Measurements from ENCODE around the gene KIF26B. TPM values are rescaled to one million over a fixed set of nuclear protein-coding genes. Genes with fewer than 3 reads are reported as not detected.

Gene KIF26B
- total and polyA plus RNA-seq, 2 experiments from 2014 or later: 0.03 to 0.76 TPM

DNA sequence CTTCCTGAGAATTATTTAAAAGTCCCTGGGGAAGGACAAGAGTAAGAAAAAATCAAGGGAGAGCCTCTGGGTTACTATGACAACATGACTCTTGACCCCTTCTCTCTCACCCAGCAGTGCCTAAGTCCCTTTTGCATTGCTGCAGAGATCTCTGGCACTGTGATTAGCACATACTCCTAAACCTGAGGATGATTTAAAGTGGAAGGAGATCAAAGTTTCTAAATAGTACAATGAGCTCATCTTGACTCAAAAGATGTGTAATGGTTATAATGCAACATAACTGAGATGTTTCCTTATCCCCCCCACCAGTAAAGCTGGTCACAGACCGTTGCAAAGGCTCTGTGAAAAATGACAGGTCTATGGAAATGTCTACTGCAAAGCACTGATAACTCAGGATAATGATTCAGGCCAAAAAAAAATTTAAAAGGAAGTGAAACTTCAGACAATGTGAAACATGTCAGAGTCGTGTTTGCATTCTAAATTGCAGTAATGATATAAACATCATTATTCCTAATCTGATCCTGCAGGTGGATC, 519.2 kb downstream of the KIF26B start:
- Mint-ChIP-seq H3K27ac (no peak overlapping the region), H3K4me3 (no peak overlapping the region), H3K9me3 (no peaks in the 10 kb centered on the region), H3K27me3 (ENCODE audit: insufficient read depth, low read depth, poor library complexity) (peaks cover 3% of the 10 kb centered on the region), H3K36me3 (ENCODE audit: low read depth) (no peaks in the 10 kb centered on the region), H3K4me1 (no peaks in the 10 kb centered on the region)
- Histone ChIP-seq H2AFZ (0 out of 2 replicates have a peak overlapping the region, but pooled peaks have one; percentile 47), H3K4me2 (no peak overlapping the region), H3K79me2 (replicated peaks; ENCODE audit: insufficient read depth) (no peaks in the 10 kb centered on the region), H3K27ac (ENCODE audit: low read depth) (no peak overlapping the region), H3K4me1 (ENCODE audit: insufficient read depth) (no peaks in the 10 kb centered on the region), H3K9me2 (ENCODE audit: insufficient read depth) (no peaks in the 10 kb centered on the region; the same call in 1 of the 2 replicates), H3F3A (replicated peaks; ENCODE audit: low read depth) (no peaks in the 10 kb centered on the region), H4K20me1 (replicated peaks; ENCODE audit: insufficient read depth) (no peaks in the 10 kb centered on the region), H3K27me3 (ENCODE audit: insufficient read depth) (no peaks in the 10 kb centered on the region), H3K36me3 (ENCODE audit: insufficient read depth) (no peaks in the 10 kb centered on the region), H3K4me3 (no peak overlapping the region)
- TF ChIP-seq ZNF114 (CRISPR knock-in tag; IDR thresholded peaks at IDR 0.05) (no peak), EZH2phosphoT487 (IDR thresholded peaks at IDR 0.05; ENCODE audit: unreplicated experiment) (no peak), ZNF331 (CRISPR knock-in tag; IDR thresholded peaks at IDR 0.05; ENCODE audit: low read depth) (no peak), NANOG (IDR thresholded peaks at IDR 0.05; ENCODE audit: borderline replicate concordance) (no peak), JUNB (IDR thresholded peaks at IDR 0.05; ENCODE audit: unreplicated experiment) (no peak), POLR2AphosphoS5 (IDR thresholded peaks at IDR 0.05; ENCODE audit: low read depth) (no peak), STAT1 (IDR thresholded peaks at IDR 0.05; ENCODE audit: unreplicated experiment) (no peak), CREB1 (CRISPR knock-in tag; IDR thresholded peaks at IDR 0.05; ENCODE audit: low read depth) (no peak), EZH2 (IDR thresholded peaks at IDR 0.05; ENCODE audit: low read depth, unreplicated experiment) (no peak)
- TF ChIP-seq, protein P1, sequence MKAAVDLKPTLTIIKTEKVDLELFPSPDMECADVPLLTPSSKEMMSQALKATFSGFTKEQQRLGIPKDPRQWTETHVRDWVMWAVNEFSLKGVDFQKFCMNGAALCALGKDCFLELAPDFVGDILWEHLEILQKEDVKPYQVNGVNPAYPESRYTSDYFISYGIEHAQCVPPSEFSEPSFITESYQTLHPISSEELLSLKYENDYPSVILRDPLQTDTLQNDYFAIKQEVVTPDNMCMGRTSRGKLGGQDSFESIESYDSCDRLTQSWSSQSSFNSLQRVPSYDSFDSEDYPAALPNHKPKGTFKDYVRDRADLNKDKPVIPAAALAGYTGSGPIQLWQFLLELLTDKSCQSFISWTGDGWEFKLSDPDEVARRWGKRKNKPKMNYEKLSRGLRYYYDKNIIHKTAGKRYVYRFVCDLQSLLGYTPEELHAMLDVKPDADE (IDR thresholded peaks at IDR 0.05): no peak
- TF ChIP-seq, protein P2, sequence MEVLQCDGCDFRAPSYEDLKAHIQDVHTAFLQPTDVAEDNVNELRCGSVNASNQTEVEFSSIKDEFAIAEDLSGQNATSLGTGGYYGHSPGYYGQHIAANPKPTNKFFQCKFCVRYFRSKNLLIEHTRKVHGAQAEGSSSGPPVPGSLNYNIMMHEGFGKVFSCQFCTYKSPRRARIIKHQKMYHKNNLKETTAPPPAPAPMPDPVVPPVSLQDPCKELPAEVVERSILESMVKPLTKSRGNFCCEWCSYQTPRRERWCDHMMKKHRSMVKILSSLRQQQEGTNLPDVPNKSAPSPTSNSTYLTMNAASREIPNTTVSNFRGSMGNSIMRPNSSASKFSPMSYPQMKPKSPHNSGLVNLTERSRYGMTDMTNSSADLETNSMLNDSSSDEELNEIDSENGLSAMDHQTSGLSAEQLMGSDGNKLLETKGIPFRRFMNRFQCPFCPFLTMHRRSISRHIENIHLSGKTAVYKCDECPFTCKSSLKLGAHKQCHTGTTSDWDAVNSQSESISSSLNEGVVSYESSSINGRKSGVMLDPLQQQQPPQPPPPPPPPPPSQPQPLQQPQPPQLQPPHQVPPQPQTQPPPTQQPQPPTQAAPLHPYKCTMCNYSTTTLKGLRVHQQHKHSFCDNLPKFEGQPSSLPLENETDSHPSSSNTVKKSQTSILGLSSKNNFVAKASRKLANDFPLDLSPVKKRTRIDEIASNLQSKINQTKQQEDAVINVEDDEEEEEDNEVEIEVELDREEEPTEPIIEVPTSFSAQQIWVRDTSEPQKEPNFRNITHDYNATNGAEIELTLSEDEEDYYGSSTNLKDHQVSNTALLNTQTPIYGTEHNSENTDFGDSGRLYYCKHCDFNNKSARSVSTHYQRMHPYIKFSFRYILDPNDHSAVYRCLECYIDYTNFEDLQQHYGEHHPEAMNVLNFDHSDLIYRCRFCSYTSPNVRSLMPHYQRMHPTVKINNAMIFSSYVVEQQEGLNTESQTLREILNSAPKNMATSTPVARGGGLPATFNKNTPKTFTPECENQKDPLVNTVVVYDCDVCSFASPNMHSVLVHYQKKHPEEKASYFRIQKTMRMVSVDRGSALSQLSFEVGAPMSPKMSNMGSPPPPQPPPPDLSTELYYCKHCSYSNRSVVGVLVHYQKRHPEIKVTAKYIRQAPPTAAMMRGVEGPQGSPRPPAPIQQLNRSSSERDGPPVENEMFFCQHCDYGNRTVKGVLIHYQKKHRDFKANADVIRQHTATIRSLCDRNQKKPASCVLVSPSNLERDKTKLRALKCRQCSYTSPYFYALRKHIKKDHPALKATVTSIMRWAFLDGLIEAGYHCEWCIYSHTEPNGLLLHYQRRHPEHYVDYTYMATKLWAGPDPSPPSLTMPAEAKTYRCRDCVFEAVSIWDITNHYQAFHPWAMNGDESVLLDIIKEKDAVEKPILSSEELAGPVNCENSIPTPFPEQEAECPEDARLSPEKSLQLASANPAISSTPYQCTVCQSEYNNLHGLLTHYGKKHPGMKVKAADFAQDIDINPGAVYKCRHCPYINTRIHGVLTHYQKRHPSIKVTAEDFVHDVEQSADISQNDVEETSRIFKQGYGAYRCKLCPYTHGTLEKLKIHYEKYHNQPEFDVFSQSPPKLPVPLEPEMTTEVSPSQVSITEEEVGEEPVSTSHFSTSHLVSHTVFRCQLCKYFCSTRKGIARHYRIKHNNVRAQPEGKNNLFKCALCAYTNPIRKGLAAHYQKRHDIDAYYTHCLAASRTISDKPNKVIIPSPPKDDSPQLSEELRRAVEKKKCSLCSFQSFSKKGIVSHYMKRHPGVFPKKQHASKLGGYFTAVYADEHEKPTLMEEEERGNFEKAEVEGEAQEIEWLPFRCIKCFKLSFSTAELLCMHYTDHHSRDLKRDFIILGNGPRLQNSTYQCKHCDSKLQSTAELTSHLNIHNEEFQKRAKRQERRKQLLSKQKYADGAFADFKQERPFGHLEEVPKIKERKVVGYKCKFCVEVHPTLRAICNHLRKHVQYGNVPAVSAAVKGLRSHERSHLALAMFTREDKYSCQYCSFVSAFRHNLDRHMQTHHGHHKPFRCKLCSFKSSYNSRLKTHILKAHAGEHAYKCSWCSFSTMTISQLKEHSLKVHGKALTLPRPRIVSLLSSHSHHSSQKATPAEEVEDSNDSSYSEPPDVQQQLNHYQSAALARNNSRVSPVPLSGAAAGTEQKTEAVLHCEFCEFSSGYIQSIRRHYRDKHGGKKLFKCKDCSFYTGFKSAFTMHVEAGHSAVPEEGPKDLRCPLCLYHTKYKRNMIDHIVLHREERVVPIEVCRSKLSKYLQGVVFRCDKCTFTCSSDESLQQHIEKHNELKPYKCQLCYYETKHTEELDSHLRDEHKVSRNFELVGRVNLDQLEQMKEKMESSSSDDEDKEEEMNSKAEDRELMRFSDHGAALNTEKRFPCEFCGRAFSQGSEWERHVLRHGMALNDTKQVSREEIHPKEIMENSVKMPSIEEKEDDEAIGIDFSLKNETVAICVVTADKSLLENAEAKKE (CRISPR knock-in tag; IDR thresholded peaks at IDR 0.05): no peak
- TF ChIP-seq, protein P3, sequence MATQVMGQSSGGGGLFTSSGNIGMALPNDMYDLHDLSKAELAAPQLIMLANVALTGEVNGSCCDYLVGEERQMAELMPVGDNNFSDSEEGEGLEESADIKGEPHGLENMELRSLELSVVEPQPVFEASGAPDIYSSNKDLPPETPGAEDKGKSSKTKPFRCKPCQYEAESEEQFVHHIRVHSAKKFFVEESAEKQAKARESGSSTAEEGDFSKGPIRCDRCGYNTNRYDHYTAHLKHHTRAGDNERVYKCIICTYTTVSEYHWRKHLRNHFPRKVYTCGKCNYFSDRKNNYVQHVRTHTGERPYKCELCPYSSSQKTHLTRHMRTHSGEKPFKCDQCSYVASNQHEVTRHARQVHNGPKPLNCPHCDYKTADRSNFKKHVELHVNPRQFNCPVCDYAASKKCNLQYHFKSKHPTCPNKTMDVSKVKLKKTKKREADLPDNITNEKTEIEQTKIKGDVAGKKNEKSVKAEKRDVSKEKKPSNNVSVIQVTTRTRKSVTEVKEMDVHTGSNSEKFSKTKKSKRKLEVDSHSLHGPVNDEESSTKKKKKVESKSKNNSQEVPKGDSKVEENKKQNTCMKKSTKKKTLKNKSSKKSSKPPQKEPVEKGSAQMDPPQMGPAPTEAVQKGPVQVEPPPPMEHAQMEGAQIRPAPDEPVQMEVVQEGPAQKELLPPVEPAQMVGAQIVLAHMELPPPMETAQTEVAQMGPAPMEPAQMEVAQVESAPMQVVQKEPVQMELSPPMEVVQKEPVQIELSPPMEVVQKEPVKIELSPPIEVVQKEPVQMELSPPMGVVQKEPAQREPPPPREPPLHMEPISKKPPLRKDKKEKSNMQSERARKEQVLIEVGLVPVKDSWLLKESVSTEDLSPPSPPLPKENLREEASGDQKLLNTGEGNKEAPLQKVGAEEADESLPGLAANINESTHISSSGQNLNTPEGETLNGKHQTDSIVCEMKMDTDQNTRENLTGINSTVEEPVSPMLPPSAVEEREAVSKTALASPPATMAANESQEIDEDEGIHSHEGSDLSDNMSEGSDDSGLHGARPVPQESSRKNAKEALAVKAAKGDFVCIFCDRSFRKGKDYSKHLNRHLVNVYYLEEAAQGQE (IDR thresholded peaks at IDR 0.05; ENCODE audit: unreplicated experiment): no peak
- TF ChIP-seq, protein P4, sequence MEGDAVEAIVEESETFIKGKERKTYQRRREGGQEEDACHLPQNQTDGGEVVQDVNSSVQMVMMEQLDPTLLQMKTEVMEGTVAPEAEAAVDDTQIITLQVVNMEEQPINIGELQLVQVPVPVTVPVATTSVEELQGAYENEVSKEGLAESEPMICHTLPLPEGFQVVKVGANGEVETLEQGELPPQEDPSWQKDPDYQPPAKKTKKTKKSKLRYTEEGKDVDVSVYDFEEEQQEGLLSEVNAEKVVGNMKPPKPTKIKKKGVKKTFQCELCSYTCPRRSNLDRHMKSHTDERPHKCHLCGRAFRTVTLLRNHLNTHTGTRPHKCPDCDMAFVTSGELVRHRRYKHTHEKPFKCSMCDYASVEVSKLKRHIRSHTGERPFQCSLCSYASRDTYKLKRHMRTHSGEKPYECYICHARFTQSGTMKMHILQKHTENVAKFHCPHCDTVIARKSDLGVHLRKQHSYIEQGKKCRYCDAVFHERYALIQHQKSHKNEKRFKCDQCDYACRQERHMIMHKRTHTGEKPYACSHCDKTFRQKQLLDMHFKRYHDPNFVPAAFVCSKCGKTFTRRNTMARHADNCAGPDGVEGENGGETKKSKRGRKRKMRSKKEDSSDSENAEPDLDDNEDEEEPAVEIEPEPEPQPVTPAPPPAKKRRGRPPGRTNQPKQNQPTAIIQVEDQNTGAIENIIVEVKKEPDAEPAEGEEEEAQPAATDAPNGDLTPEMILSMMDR (conservative IDR thresholded peaks at IDR 0.05; ENCODE audit: low read depth in 2 of 2): no peak
- no peak for DNase-seq (ENCODE audit: low spot score)
- no peak for ATAC-seq
